Measurements from ENCODE around the gene FXYD3.

DNA sequence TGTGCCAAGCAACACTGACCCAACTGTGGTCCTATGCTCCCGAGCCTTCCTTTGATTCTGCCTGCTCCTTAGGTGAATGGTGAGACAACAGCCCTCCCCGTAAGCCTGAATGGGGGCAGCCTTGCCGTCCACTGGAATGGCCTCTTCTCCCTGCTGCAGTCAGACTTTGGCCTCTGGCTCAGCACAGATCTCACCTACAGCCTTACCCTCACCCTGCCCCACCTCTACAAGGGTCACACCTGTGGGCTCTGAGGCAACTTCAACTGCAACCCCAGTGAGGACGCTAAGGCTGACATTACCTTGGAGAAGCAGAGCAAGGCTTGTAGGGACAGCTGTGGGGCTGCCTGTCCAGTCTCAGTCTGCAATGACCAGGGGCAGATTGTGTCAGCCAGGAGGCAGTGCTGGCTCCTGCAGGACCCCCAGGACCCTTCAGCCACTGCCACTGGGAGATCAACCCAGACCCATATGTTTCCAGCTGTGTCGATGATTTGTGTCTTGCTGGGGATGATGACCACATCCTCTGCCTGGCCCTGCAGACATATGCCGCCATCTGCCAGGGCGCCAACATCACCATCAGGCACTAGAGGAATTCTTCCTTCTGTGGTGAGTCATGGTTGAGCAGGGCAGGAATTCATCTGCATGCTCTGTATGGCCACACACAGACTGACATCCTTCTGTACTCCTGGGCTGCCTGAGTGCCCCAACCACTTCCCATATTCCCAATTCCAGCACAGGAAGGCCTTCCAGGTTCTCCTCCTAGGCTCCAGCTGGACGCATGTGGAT, 27.3 kb upstream of the FXYD3 start:
- TF ChIP-seq, protein P1, sequence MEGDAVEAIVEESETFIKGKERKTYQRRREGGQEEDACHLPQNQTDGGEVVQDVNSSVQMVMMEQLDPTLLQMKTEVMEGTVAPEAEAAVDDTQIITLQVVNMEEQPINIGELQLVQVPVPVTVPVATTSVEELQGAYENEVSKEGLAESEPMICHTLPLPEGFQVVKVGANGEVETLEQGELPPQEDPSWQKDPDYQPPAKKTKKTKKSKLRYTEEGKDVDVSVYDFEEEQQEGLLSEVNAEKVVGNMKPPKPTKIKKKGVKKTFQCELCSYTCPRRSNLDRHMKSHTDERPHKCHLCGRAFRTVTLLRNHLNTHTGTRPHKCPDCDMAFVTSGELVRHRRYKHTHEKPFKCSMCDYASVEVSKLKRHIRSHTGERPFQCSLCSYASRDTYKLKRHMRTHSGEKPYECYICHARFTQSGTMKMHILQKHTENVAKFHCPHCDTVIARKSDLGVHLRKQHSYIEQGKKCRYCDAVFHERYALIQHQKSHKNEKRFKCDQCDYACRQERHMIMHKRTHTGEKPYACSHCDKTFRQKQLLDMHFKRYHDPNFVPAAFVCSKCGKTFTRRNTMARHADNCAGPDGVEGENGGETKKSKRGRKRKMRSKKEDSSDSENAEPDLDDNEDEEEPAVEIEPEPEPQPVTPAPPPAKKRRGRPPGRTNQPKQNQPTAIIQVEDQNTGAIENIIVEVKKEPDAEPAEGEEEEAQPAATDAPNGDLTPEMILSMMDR (IDR thresholded peaks at IDR 0.05 in 4 of 5, conservative IDR thresholded peaks at IDR 0.05 in 1 of 5): no peak
- TF ChIP-seq POLR2A (IDR thresholded peaks at IDR 0.05): no peak

Measured in gastrocnemius medialis (tissue), 4 donors.